Liver (tissue), 9 donors: ENCODE results near the gene MED31. TPM values are rescaled to one million over a fixed set of nuclear protein-coding genes. Genes with fewer than 3 reads are reported as not detected.
"Not testable (repeated sequence)": the region's sequence is repeated elsewhere in the genome, so short reads cannot be mapped to it uniquely, and the experiment has no call there.

Experiments used
- DNase-seq: peaks from one replicate; pipeline ENCODE4 v3.0.0-alpha.2; 2017; ENCODE audit warnings: low spot score
- H3K27ac ChIP-seq, 2 donors: one replicate each; pipeline ENCODE4 v1.7.0; 2013; ENCODE audit warnings: inconsistent platforms in 2 of 2, low read length in 2 of 2, control low read depth in 1 of 2, low read depth in 1 of 2, mild to moderate bottlenecking in 1 of 2
- H3K27me3 ChIP-seq, 4 donors: one replicate each; pipeline versions ENCODE4 v1.6.1 to v1.7.0; 2013; ENCODE audit warnings: low read length in 3 of 4, inconsistent platforms in 1 of 4, mild to moderate bottlenecking in 1 of 4, moderate library complexity in 1 of 4; ENCODE audit not compliant: control insufficient read depth in 4 of 4, insufficient read depth in 4 of 4
- H3K36me3 ChIP-seq, 4 donors: one replicate each; pipeline versions ENCODE4 v1.6.1 to v1.7.0; 2013; ENCODE audit warnings: low read length in 3 of 4, mild to moderate bottlenecking in 3 of 4, low read depth in 1 of 4, moderate library complexity in 1 of 4; ENCODE audit not compliant: control insufficient read depth in 4 of 4, insufficient read depth in 3 of 4
- H3K4me1 ChIP-seq, 4 donors: one replicate each; pipeline versions ENCODE4 v1.6.1 to v1.7.0; 2013; ENCODE audit warnings: low read length in 3 of 4, mild to moderate bottlenecking in 3 of 4, moderate library complexity in 1 of 4; ENCODE audit not compliant: control insufficient read depth in 4 of 4, insufficient read depth in 4 of 4
- H3K4me3 ChIP-seq, 3 donors: one replicate each; pipeline versions ENCODE4 v1.6.1 to v1.7.0; 2013; ENCODE audit warnings: low read length in 3 of 3, control low read depth in 1 of 3, low read depth in 1 of 3, mild to moderate bottlenecking in 1 of 3
- H3K9ac ChIP-seq, 2 donors: one replicate each; pipeline ENCODE4 v1.7.0; 2013; ENCODE audit warnings: low read length in 2 of 2, mild to moderate bottlenecking in 2 of 2, moderate library complexity in 2 of 2, control low read depth in 1 of 2, low read depth in 1 of 2
- H3K9me3 ChIP-seq, 4 donors: one replicate each; pipeline versions ENCODE4 v1.6.1 to v1.7.0; 2013; ENCODE audit warnings: low read length in 3 of 4; ENCODE audit not compliant: control insufficient read depth in 4 of 4
- ATF3 ChIP-seq: IDR thresholded peaks from 2 replicates; pipeline ENCODE4 v1.6.1; 2016; ENCODE audit warnings: antibody characterized with exemption
- EGR1 ChIP-seq, 2 donors: IDR thresholded peaks; 2 replicates each; pipeline ENCODE4 v1.6.1; 2016 to 2018; ENCODE audit warnings: antibody characterized with exemption in 2 of 2, low read depth in 2 of 2
- FOXA1 ChIP-seq: IDR thresholded peaks from 2 replicates; pipeline ENCODE4 v1.6.1; 2016; ENCODE audit warnings: antibody characterized with exemption
- FOXA2 ChIP-seq: IDR thresholded peaks from 2 replicates; pipeline ENCODE4 v1.6.1; 2016; ENCODE audit warnings: antibody characterized with exemption
- GABPA ChIP-seq, 2 donors: IDR thresholded peaks in 1 of 2; conservative IDR thresholded peaks in 1 of 2; 2 replicates each; pipeline ENCODE4 v1.6.1; 2016; ENCODE audit warnings: antibody characterized with exemption in 2 of 2, mild to moderate bottlenecking in 1 of 2, moderate library complexity in 1 of 2
- HNF4A ChIP-seq, 2 donors: conservative IDR thresholded peaks; 2 replicates each; pipeline ENCODE4 v1.6.1; 2016; ENCODE audit warnings: antibody characterized with exemption in 2 of 2, mild to moderate bottlenecking in 2 of 2
- HNF4G ChIP-seq: IDR thresholded peaks from 2 replicates; pipeline ENCODE4 v1.6.1; 2016; ENCODE audit warnings: antibody characterized with exemption
- JUND ChIP-seq, 2 donors: IDR thresholded peaks; 2 replicates each; pipeline ENCODE4 v1.6.1; 2016; ENCODE audit warnings: antibody characterized with exemption in 2 of 2
- NR2F2 ChIP-seq: IDR thresholded peaks from 2 replicates; pipeline ENCODE4 v1.6.1; 2016; ENCODE audit warnings: antibody characterized with exemption
- RAD21 ChIP-seq, 2 donors: IDR thresholded peaks; 2 replicates each; pipeline ENCODE4 v1.6.1; 2016; ENCODE audit warnings: antibody characterized with exemption in 2 of 2, mild to moderate bottlenecking in 2 of 2
- REST ChIP-seq: IDR thresholded peaks from 2 replicates; pipeline ENCODE4 v1.6.1; 2016; ENCODE audit warnings: antibody characterized with exemption, mild to moderate bottlenecking
- RXRA ChIP-seq, 2 donors: IDR thresholded peaks; 2 replicates each; pipeline ENCODE4 v1.6.1; 2017 to 2018; ENCODE audit warnings: antibody characterized with exemption in 2 of 2, mild to moderate bottlenecking in 1 of 2
- TAF1 ChIP-seq: conservative IDR thresholded peaks from 2 replicates; pipeline ENCODE4 v1.6.1; 2016; ENCODE audit warnings: antibody characterized with exemption, mild to moderate bottlenecking
- YY1 ChIP-seq: IDR thresholded peaks from 2 replicates; pipeline ENCODE4 v1.6.1; 2016; ENCODE audit warnings: antibody characterized with exemption, mild to moderate bottlenecking
- ZBTB33 ChIP-seq: IDR thresholded peaks from 2 replicates; pipeline ENCODE4 v1.6.1; 2016; ENCODE audit warnings: antibody characterized with exemption
- WGBS: extraction: QIAGEN DNeasy Blood & Tissue Kit; methylation state at CpG from one replicate; pipeline ENCODE4 v1.1.7; 2013; 5-methylcytosine and 5-hydroxymethylcytosine counted together
- polyA plus RNA-seq, 2 donors: library from polyadenylated mRNA; stranded (reverse) in 1 of 2; unstranded in 1 of 2; fragments of 200-250 nt in 1 of 2; fragments of >200 nt in 1 of 2; fragmentation: Nextera tagmentation in 1 of 2; extraction: Ambion mirVana in 1 of 2; gene quantifications; one replicate each; pipeline versions ENCODE4 v1.2.1 to v1.2.3, GENCODE V29; 2013 to 2015
- total RNA-seq, 2 donors: library from RNA; depleted of rRNA; stranded (reverse); fragments of >200 nt; gene quantifications; one replicate each; pipeline ENCODE4 v1.2.3, GENCODE V29; 2014
- donor health status: healthy.
- donor health status: healthy.
- donor health status: healthy.
- donor health status: healthy.
- donor health status: healthy.

The MED31 gene
- total and polyA plus RNA-seq, 4 donors, result 6.9 to 29.8 (median 8.7) TPM

- DNase-seq, result not testable (repeated sequence)
These were observed 7.0 kb upstream of the MED31 start for GRCh38 chr17:6658411-6658810.

GRCh38 chr17:6657633-6658287 is 6.4 kb upstream of the MED31 start:
- H3K9me3 ChIP-seq, result no peaks in the 10 kb centered on the region
- no peak for DNase-seq
- no peak overlapping the region for H3K9ac ChIP-seq
- no peak overlapping the region for H3K27ac ChIP-seq
- 87% methylated on average over 18 of the region's 18 CpGs for WGBS
- H3K27me3 ChIP-seq, result no peaks in the 10 kb centered on the region
- H3K36me3 ChIP-seq, result no peaks in the 10 kb centered on the region
- H3K4me3 ChIP-seq, result no peak overlapping the region
- peaks cover 0 to 15% (median 12%) of the 10 kb centered on the region in 4 donors for H3K4me1 ChIP-seq
- TF ChIP-seq JUND (IDR thresholded peaks at IDR 0.05) (no peak), NR2F2 (no peak), GABPA (IDR thresholded peaks at IDR 0.05 in 1 of 2, conservative IDR thresholded peaks at IDR 0.05 in 1 of 2) (no peak), HNF4A (conservative IDR thresholded peaks at IDR 0.05) (no peak), REST (no peak), TAF1 (no peak), RXRA (IDR thresholded peaks at IDR 0.05) (no peak), RAD21 (IDR thresholded peaks at IDR 0.05) (no peak), FOXA2 (no peak), FOXA1 (no peak), EGR1 (IDR thresholded peaks at IDR 0.05; ENCODE audit: low read depth in 2 of 2) (no peak), YY1 (no peak), ATF3 (no peak), ZBTB33 (no peak), HNF4G (no peak)

More at GRCh38 chr17:6658411-6658810, 7.0 kb upstream of the MED31 start:
- not testable (repeated sequence) for H3K9me3 ChIP-seq, H3K9ac ChIP-seq, H3K4me1 ChIP-seq, H3K4me3 ChIP-seq, H3K36me3 ChIP-seq, H3K27me3 ChIP-seq, H3K27ac ChIP-seq
- WGBS, result 87% methylated on average over 5 of the region's 5 CpGs

- H3K36me3 ChIP-seq, H3K27me3 ChIP-seq, H3K9ac ChIP-seq, DNase-seq, H3K27ac ChIP-seq, H3K9me3 ChIP-seq, H3K4me3 ChIP-seq: not testable (repeated sequence)
- WGBS, result 13% methylated on average over 53 of the region's 55 CpGs
- peaks cover 2 to 23% (median 19%) of the 10 kb centered on the region in 4 donors for H3K4me1 ChIP-seq
These were observed 5.6 kb upstream of the MED31 start for GRCh38 chr17:6656797-6657632.

- H3K4me1 ChIP-seq, result peaks cover 2 to 28% (median 21%) of the 10 kb centered on the region in 4 donors
- H3K36me3 ChIP-seq, H3K27me3 ChIP-seq, H3K9ac ChIP-seq, H3K27ac ChIP-seq, DNase-seq, H3K4me3 ChIP-seq, H3K9me3 ChIP-seq: not testable (repeated sequence)
- WGBS, result 6% methylated on average over 38 of the region's 41 CpGs
These were observed 4.4 kb upstream of the MED31 start for GRCh38 chr17:6655732-6656361.
